ES-I3 (cell line): ENCODE results near the gene PSMD10.
A peak's percentile ranks its signal among the peaks of the same experiment; 100 is the strongest.

Source experiments
- H3K36me3 ChIP-seq: 2 replicates; pipeline ENCODE4 v1.6.1; 2013; ENCODE audit warnings: mild to moderate bottlenecking, low read length, control low read depth, moderate library complexity; ENCODE audit not compliant: insufficient read depth
- H3K4me1 ChIP-seq: 2 replicates; pipeline ENCODE4 v1.6.1; 2013; ENCODE audit warnings: mild to moderate bottlenecking, control low read depth, low read length; ENCODE audit not compliant: insufficient read depth
- H3K9ac ChIP-seq: 2 replicates; pipeline ENCODE4 v1.6.1; 2013; ENCODE audit warnings: low read depth, mild to moderate bottlenecking, low read length, moderate library complexity
- H3K9me3 ChIP-seq: 2 replicates; pipeline ENCODE4 v1.6.1; 2013; ENCODE audit warnings: mild to moderate bottlenecking, low read length, moderate library complexity; ENCODE audit not compliant: control insufficient read depth, insufficient read depth

The PSMD10 gene

GRCh38 chrX:108105473-108105872 is 14.1 kb upstream of the PSMD10 start:
- Histone ChIP-seq H3K36me3 (no peaks in the 10 kb centered on the region), H3K4me1 (peaks cover 6% of the 10 kb centered on the region; the same call in 1 of the 2 replicates), H3K9ac (no peak overlapping the region), H3K9me3 (no peaks in the 10 kb centered on the region)

DNA sequence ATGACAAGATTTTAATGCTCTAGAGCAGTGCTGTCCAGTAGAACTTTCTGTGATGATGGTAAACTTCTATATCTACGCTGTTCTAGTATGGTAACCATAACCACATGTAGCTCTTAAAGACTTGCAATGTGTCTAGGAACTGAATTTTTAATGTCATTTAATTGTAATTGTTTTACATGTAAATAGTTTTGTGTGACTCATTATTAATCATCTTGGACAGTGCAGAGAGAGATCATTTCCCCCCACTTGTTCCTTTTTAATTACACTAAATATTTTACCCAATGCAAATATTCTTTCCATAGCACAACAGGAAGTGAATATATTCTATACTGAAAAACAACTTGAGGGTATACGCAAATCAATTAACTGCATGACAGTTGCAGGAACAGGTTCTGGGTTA is 6.0 kb upstream of the PSMD10 start:
- H3K9me3 ChIP-seq: no peaks in the 10 kb centered on the region
- no peak overlapping the region for H3K9ac ChIP-seq
- H3K36me3 ChIP-seq: no peaks in the 10 kb centered on the region
- H3K4me1 ChIP-seq: no peaks in the 10 kb centered on the region

DNA sequence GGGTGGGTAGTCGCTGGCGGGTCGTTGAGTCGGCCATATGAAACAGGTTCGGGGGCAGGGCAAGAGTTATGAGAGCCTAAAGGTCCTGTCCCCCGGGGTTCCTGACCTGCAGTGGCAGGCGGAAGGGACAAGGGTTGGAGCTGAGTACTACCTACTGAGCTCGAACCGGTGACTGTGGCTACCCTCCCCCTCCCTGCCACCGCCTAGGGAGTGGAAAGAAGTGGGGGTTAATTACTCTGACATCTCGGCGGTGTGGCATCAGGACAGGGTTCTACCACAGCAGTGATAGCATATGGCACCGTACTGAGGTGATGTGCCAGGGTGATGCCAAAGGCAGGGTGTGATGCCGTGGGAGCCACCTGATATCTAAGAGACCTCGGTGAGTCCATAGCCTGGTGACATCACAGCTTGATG is 543 bp upstream of the PSMD10 start:
- Histone ChIP-seq H3K9ac (peak overlapping the region; percentile 66; the same call in 1 of the 2 replicates), H3K4me1 (no peaks in the 10 kb centered on the region), H3K9me3 (no peaks in the 10 kb centered on the region), H3K36me3 (peaks cover 6% of the 10 kb centered on the region; the same call in 1 of the 2 replicates)

DNA sequence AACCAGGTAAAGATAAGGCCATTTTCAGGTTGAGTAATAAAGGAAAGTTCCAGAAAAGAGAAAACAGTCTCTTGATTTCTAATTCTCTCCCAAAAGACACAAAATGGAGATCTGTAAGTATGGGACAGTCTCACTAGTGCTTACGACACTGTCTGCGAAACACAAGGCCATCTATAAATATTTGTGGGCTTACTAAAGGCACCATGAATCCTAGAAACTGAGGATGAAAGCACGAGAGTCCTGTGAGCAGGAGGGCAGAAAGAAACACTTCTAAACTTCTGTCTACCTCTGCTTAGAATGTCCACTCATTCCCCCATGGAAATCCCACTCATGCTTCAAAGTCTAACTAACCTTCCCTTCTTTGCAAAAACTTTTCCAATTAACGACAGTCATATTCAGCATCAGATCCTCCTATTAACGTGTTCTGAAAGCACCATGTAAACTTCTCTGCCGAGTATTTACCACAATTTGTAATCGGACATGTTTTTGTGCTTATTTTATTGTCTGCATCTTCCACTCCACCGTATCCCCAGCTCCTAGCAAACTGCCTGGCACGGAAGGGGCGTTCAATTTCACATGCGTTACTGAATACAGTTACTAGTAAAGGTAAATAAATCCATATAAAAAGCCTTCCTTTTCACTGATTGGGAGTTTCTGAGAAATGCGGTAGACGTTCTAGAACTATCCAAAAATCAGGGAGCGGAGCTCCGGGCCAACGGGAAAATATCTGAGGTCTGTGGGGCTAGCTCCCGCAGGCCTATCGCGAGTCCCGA is 665 bp downstream of the PSMD10 start:
- Histone ChIP-seq H3K9me3 (no peaks in the 10 kb centered on the region), H3K9ac (peak overlapping the region; percentile 66), H3K36me3 (peaks cover 6% of the 10 kb centered on the region; the same call in 1 of the 2 replicates), H3K4me1 (no peaks in the 10 kb centered on the region)

- Histone ChIP-seq H3K4me1 (no peaks in the 10 kb centered on the region), H3K9me3 (no peaks in the 10 kb centered on the region), H3K9ac (no peak overlapping the region), H3K36me3 (peaks cover 6% of the 10 kb centered on the region; the same call in 1 of the 2 replicates)
These were observed 2.8 kb downstream of the PSMD10 start for GRCh38 chrX:108088511-108088910.

- no peaks in the 10 kb centered on the region for H3K9me3 ChIP-seq
- H3K36me3 ChIP-seq: peaks cover 6% of the 10 kb centered on the region; the same call in 1 of the 2 replicates
- no peaks in the 10 kb centered on the region for H3K4me1 ChIP-seq
- H3K9ac ChIP-seq: no peak overlapping the region
These were observed 3.5 kb downstream of the PSMD10 start for GRCh38 chrX:108087792-108088191.

GRCh38 chrX:108081110-108081509 is 10.2 kb downstream of the PSMD10 start:
- Histone ChIP-seq H3K9ac (no peak overlapping the region), H3K9me3 (no peaks in the 10 kb centered on the region)

GRCh38 chrX:108072746-108073145 is 18.6 kb downstream of the PSMD10 start:
- Histone ChIP-seq H3K9ac (no peak overlapping the region), H3K36me3 (no peaks in the 10 kb centered on the region), H3K9me3 (no peaks in the 10 kb centered on the region), H3K4me1 (no peaks in the 10 kb centered on the region)

More at GRCh38 chrX:108081110-108081509, 10.2 kb downstream of the PSMD10 start:
- no peaks in the 10 kb centered on the region for H3K4me1 ChIP-seq
- no peaks in the 10 kb centered on the region for H3K36me3 ChIP-seq

- H3K4me1 ChIP-seq: no peaks in the 10 kb centered on the region
- no peak overlapping the region for H3K9ac ChIP-seq
- no peaks in the 10 kb centered on the region for H3K36me3 ChIP-seq
- no peaks in the 10 kb centered on the region for H3K9me3 ChIP-seq
These were observed 19.8 kb downstream of the PSMD10 start for GRCh38 chrX:108071578-108071977.

DNA sequence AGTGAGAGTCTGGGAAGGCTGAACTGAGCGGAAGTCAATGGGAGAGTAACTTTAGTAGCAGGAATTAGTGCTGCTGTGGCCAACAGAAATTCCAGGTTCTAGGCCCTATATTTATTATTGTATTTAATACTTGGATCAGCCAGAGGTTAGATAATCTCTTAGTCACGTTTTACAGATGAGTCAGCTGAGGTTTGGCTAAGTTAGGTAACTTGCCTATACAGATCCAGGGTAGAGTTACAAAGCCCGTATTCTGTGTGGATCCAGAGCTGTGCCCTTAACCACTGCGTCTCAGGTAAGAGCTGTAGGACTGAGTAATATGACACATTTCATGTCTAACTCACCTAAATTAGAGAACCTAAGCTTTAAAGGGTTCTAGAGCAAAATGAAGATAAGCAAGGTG is 20.5 kb downstream of the PSMD10 start:
- Histone ChIP-seq H3K4me1 (no peaks in the 10 kb centered on the region), H3K9me3 (no peaks in the 10 kb centered on the region), H3K36me3 (no peaks in the 10 kb centered on the region), H3K9ac (no peak overlapping the region)

GRCh38 chrX:108068121-108068520 is 23.2 kb downstream of the PSMD10 start:
- Histone ChIP-seq H3K9ac (no peak overlapping the region), H3K9me3 (no peaks in the 10 kb centered on the region), H3K36me3 (no peaks in the 10 kb centered on the region), H3K4me1 (no peaks in the 10 kb centered on the region)

DNA sequence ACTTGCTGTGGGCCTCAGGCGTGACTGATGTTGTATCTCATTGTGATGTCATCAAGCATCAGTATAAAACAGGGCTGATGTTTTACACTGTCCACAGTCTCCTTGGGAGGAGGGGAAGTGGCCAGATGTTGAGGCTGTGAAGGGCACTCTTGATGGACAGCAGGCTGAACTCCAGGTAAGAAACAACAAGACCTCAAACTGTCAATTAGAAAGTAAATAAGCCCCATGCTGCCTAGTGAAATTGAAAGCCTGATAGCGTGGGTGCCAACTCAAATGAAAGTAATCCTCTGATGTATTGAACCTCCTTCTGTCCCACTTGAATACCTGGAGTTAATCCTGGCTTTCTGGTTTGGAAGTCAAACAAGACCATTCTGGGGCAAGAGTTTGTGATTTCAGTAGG is 26.7 kb downstream of the PSMD10 start:
- Histone ChIP-seq H3K4me1 (no peaks in the 10 kb centered on the region), H3K36me3 (no peaks in the 10 kb centered on the region), H3K9me3 (no peaks in the 10 kb centered on the region), H3K9ac (no peak overlapping the region)

DNA sequence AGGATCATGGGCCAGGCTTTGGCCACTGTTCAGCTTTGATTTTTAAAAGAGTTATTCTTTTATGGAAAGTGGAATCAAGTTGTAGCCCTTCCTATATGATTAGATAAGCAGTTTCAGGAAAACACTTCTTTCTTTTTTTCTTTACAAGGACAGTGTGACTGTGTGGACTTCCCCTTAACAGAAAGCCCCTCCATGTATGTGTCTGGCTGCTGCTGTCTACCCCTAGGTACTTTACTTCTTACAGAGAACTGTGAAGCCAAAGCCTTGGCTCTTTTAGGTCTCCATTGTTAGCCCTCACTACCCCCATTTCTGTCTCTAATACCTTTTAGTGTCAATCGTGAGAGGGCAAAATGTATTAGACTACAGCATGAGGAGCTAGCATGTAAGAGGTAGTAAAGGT is 27.3 kb downstream of the PSMD10 start:
- Histone ChIP-seq H3K4me1 (no peaks in the 10 kb centered on the region), H3K9me3 (no peaks in the 10 kb centered on the region), H3K9ac (no peak overlapping the region)

DNA sequence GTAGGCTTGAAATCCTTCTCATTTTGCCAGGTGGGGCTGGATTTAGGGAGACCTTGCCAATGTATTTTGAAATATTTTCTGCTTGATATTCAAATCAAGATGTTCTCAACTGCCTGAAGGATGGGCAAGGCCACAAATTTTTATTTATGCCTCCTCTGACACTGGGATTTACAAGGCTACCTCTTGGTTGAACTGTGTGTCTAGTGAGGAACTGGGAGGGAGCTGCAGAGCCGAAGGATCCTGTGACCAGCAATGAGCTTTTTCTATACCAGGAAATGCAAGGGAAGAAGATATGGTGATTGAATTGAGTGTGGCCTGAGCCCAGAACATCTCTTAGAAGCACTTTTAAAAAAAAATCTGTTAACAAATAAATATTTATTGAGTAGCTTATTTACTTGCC is 31.5 kb downstream of the PSMD10 start:
- H3K9me3 ChIP-seq: no peaks in the 10 kb centered on the region
- H3K36me3 ChIP-seq: no peaks in the 10 kb centered on the region
- no peak overlapping the region for H3K9ac ChIP-seq
- no peaks in the 10 kb centered on the region for H3K4me1 ChIP-seq

More for the DNA sequence above, 27.3 kb downstream of the PSMD10 start:
- H3K36me3 ChIP-seq: no peaks in the 10 kb centered on the region

GRCh38 chrX:108055546-108055945 is 35.8 kb downstream of the PSMD10 start:
- Histone ChIP-seq H3K36me3 (no peaks in the 10 kb centered on the region), H3K9ac (no peak overlapping the region), H3K4me1 (no peaks in the 10 kb centered on the region), H3K9me3 (no peaks in the 10 kb centered on the region)
